Activated T-cell treated with anti-CD3 and anti-CD28 coated beads for 24 hours (primary cell): Measurements from ENCODE around the gene EHMT2.
"Not testable (repeated sequence)": the region's sequence is repeated elsewhere in the genome, so short reads cannot be mapped to it uniquely, and the experiment has no call there.

Experiments
- DNase-seq: peaks from one replicate; pipeline ENCODE4 v3.0.0-alpha.2; 2020; ENCODE audit warnings: low read depth

EHMT2 gene

DNA sequence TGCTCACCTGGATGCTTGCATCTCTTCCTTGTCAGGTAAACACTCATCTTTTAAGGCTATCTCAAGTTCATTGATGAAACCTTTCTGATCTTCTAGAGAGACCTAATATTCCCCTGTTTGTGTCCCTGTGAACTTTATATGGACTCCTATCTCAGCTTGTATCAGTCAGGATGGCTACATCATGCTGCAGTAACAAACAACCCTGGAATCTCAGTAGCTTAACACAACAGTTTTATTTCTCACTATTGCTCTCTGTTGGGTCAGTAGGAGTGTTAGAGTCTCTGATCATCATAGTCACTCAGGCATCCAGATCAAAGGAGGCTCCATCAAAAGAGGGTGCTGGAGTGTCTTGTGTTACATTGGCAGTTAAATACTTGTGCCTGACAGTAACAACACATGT, 17.9 kb upstream of the EHMT2 start:
- DNase-seq: no peak

DNA sequence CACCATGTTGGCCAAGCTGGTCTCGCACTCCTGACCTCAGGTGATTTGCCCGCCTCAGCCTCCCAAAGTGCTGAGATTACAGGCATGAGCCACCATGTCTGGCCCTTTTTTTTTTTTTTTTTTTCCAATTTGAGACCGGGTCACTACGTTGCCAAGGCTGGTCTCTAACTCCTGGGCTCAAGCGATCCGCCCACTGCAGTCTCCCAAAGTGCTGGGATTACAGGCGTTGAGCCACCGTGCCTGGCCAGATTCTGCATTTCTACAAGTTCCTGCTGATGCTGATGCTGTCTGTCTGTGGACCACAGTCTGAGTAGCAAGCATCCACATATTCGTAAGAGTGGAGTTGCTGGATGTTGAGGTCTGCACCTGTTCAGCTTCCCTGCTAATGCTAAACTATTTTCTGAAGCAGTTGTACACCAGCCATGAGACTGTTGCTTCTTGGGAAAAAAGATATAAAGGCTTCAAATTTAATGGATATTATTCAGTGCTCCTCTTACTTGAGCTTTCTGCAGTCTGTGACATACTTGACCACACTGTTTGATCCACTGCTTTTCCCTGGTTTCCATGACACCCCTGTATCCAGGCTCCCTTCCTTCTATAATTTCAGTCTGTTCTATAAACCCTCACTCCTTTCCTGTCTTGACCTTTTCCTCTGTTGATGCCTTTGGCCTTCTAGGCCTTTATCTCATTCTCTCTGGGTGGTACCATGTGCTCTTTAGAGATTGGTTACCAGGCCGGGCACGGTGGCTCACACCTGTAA, 14.5 kb upstream of the EHMT2 start:
- no peak for DNase-seq

DNA sequence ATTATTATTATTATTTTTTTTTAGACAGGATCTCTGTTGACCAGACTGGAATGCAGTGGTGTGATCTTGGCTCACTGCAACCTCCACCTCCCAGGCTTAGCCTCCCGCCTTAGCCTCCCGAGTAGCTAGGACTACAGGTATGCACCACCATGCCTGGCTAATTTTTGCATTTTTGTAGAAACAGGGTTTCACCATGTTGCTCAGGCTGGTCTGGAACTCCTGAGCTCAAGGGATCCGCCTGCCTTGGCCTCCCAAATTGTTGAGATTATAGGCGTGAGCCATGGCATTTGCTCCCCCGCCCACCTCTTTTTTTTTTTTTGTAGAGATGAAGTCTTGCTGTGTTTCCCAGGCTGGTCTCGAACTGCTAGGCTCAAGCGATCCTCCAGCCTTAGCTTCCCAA, 11.8 kb upstream of the EHMT2 start:
- DNase-seq: not testable (repeated sequence)

DNA sequence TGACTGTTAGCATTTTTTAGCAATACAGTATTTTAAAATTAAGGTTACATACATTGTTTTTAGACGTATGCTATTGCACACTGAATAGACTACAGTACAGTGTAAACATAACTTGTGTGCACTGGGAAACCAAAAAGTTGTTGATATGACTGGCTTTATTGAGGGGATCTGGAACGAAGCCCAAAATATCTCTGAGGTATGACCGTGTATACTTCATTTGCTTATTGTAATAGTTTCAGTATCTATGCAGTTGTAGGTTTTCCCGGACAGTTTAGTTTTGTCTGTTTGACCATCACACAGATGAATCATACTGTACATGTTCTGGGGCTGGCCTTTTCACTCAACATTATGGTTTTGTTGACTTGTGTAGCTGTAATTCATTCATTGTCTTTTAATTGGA, 11.3 kb upstream of the EHMT2 start:
- no peak for DNase-seq

DNA sequence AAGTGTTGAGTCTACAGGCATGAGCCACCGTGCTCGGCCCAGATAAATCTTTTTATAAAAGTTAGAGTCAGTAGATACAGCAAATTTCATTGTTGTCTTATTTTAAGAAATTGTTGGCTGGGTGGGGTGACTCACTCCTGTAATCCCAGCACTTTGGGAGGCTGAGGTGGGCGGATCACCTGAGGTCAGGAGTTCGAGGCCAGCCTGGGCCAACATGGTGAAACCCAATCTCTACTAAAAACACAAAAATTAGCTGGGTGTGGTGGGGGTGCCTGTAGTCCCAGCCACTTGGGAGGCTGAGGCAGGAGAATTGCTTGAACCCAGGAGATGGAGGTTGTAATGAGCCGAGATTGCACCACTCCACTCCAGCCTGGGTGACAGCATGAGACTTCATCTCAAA, 10.8 kb upstream of the EHMT2 start:
- DNase-seq: not testable (repeated sequence)

DNA sequence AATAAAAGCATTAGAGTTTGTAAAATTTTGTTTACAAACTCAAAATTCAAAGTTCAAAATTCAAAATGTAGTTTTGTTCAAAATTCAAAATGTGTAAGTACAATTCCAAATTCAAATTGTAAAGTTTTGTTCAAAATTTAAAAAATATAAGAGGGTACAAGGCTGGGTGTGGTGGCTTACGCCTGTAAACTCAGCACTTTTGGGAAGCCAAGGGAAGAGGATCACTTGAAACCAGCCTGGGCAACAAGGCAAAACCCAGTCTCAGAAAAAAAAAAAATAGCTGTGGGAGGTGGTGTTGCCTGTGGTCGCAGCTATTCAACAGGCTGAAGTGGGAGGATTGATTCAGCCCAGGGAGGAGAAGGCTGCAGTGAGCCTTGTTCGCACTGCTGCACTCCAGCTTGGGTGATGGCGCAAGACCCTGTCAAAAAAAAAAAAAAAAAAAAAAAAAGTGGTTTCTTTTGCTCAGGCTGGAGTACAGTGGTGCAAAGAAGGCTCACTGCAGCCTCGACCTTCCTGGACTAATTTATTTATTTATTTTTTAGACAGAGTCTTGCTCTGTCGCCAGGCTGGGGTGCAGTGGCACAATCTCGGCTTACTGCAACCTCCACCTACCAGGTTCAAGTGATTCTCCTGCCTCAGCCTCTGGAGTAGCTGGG, 9.8 kb upstream of the EHMT2 start:
- no peak for DNase-seq

DNA sequence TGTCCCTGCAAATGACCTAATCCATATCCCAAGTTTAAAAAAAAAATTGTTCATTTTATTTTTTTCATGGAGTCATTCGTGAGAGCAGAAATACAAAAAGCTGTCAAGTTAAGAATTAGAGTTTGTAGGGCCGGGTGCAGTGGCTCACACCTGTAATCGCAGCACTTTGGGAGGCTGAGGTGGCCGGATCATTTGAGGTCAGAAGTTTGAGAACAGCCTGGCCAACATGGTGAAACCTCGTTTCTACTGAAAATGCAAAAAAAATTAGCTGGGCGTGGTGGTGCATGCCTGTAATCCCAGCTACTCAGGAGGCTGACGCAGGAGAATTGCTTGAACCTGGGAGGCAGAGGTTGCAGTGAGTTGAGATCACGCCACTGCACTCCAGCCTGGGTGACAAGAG, 9.2 kb upstream of the EHMT2 start:
- not testable (repeated sequence) for DNase-seq

DNA sequence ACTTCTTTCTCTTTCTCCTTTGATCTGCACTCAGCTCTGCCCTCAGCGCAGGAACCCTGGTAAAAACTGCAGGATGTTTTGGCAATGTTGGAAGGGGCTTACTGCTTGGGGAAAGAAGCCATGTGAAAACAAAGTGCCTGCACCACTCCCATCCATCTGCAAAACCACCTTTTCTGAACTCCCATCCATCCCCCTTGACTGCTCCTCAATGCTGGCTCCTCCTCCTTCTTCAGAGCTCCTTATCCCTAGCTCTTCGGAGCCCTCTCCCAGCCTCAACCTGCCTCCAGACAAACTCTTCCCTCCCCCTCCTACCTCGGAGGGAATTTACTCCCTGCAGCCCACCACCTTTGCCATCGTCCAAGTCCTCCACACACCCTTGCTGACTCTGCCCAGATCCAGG, 8.6 kb upstream of the EHMT2 start:
- no peak for DNase-seq

DNA sequence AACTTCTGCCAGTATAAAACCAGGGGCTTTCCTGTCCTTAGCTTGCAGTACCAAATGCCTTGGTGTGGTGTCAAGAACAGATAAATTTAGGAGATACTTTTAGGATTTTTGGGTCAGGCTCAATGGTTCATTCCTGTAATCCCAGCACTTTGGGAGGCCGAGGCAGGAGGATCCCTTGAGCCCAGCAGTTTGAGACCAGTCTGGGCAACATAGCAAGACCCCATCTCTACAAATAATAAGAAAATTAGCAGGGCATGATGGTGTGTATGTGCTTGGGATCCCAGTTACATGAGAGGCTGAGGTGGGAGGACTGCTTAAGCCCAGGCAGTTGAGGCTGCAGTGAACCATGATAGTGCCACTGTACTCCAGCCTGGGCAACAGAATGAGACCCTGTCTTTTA, 7.5 kb upstream of the EHMT2 start:
- DNase-seq: no peak

DNA sequence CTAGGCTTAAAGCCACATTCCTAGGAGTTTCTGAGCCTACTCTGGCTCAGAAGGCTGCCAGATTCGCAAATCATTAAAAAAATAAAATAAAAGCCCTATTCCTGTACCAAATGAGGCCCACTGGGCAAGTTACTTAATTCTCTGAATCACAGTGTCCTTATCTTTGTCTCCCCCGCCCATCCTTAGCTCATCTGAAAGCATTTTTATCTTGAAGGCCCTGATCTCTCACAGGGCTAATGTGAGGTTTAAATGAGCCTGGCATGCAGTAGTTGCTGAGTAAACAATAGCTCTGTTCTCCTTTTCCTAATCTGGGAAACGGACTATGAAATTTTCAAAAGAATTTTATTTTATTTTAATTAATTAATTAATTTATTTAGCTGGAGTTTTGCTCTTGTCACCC, 6.5 kb upstream of the EHMT2 start:
- no peak for DNase-seq

DNA sequence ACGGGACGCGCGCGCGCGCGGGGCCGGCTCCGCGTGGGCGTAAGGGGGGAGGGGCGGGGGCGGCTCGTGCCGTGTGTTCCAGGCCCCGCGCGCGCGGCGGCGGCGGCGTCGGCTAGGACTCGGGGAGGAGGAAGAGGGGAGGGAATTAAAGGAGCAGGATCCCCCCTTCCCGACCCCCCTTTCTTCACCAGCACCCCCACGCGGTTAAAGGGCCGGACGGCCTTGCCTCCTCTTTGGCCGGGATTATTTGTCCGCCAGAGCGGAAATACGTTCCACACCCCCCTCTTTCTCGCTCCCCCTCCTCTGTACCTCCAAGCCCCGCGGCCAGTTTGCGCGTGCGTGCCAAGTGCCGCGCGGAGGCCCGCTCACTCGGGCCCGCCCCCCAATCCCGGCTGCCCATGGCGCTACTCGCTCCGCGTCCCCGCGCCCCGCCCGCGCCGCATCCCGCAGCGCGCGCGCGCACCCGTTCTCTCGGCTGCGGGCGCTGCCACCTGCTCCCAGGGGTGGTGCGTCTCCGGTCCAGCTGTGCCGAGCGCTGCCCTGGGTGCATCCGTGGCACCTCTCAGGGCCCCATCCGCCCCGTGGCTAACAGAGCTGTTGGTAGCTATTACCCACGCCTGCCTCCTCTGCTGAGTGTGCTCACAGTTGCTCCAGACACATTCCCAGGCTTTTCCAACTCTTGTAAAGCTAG, 4.6 kb upstream of the EHMT2 start, which contains the start of gene ZBTB12:
Gene ZBTB12 (minus strand): TSS at position 134 of the 691 bp plus-strand sequence. CDS start 781 bp downstream, outside the sequence.
- peak; percentile 84 for DNase-seq

DNA sequence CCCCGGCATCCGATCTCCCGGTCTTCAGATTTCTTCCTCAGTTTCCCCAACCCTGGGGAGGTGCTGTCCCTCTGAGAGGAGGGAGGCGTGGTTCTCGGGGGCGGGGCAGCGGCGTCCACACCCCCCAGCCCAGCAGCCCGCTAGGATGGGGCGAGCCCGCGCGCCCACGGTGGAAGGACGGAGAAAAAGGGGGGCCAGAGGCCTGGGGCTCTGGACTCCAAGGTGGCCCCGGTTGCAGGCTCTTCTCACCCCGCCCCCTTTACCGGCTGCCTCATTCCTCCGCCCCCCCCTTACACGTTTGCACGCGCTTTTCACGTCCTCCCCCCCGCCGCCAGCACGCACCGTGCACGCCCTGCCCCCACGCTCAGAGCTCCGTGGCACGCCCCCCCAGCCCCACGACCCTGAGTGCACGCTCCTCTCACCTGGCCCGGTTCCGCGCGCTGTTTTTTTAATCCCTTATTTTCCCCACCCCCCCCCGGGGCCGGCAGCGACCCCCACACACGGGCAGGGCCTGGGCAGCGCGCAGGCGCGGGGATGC, 4.0 kb upstream of the EHMT2 start:
- DNase-seq: peak; percentile 65

DNA sequence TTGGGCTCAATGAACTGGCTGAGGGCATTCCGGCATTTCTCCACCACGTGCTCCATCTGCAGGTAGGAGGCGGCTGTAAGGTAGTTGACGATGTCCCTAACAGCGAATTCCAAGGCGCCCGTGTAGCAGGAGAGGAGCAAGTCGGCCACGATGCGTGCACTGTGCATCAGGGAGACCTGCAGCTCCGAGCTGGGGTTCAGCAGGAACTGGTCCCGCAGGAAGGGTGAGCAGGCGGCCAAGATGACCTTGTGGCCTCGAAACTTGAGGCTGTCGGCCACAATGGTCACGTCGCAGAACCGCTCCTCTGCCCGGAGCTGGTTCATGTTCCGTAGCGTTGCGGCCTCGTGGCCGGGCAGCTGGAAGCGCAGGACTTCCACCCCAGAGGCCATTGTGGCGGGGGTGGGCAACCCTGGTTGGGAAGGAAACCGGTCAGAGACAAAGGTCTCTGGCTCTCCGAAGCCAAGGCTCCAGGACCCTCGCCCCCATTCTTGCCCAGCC, 3.5 kb upstream of the EHMT2 start:
- no peak for DNase-seq

DNA sequence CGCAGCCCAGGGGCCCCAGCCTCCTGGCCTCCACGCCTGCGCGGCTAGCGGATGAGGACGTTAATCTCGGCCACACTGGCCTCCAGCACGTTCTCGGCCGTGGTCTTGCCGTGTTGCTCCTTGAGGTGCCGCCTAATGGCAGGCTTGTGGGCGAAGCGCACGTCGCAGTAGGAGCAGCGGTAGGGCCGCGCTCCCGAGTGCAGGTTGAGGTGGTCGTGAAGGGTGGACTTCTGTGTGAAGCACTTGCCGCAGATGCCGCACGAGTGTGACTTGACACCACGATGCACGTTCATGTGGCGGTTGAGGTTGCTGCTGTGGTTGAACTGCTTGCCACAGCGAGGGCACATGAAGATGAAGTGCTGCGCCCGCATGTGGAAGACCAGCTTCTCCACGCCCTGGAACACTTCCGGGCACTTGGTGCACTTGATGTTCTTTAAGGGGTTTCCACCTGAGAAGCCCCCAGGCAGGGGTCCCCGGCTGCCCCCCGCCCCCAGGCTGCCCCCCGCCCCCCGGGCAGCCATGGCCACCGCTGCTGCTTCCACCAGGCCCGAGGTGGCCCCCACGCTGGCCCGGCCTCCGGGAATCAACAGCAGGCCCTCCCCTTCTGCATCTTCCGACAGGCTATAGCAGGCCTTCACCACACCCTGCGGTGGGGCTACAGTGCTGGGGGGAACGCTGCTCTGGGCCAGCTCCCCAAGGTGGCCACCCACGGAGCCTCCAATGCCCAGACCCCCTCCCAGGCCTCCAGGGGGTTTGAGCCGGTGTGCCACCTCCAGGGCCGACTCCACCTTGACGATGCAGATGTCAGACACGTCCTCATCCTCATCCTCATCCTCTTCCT, 2.6 kb upstream of the EHMT2 start:
- DNase-seq: no peak

DNA sequence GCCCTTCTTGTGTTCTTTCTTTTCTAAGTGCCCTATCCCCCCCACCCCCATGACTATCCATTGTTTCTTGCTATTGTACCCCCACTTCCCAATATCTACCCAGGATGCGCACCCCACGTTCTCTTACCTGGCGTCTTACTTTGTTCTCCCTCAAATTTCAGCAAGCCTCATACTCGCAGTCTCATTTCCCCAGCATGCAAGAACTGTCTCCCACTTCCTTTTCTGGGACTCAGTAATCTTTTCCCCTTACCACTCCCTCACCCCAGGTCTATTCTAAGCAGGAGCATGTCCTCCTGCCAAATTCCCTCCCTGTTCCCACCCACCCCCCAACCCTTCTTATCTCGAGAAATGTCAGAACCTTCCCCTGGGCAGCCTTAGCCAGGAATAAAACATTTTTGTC, 1.7 kb upstream of the EHMT2 start:
- DNase-seq: no peak

DNA sequence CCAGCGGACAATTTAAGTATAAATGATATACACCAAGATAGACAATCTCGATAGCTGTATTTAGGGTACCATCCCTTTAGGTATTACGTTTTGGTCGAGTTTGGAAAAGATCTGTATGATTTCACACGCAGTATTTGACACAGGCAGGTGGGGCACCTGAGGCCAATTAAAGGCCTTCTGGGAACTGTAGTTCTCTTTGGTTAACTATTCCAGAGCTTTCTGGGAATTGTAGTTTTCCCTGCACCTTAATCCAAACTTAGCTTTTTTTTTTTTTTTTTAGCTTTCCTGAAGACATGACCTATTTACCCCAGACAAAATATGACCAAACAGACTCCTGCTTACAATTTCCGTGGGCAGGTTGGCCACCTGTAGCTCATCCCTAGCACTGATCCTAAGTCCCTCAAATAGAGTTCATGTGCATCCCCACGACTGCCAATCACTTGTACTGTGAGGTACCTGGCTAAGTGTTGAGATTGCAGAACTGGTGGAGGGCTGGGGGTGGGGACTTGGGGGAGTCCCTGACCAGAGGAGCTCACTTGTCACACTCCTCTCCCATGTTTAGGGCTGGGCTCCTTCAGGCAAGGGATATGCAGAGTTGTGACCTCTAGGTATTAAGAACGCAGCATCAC, 999 bp upstream of the EHMT2 start:
- DNase-seq: no peak

DNA sequence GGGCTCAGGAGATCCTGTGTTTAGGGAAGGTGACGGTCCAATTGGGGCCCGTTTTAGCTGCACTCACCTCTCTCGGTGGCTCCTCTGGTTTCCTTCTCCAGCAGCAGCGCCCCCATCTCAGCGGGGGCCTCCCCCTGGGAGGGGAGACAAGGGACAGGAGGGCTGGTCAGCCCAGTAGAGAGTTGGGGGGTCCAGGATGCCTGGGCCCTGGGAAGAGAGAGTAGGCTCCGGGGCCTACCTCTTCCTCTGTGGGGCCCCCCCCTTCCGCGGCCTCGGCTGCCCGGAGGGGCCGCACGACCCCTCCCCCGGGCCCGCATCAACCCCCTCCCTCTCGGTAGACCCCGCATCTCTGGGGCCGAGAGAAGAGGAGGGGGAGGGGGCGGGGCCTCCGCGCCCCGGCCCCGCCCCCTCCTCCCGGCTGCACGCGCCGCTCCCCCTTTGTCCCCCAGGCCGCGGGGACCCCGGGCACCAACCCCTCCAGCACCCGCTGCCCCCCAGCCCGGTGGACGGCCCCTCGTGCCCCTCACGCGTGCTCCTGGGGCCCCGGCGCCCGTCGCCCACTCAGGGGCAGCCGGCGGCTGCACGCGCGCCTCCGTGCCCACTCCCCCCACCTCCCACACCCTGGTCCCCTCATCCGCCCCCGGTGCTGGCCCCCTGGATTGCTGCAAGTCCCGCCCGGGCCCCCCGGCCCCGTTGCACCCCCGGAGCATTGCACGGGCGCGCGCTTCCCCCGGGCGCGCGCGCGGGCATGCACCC, 464 bp downstream of the EHMT2 start:
- DNase-seq: no peak

DNA sequence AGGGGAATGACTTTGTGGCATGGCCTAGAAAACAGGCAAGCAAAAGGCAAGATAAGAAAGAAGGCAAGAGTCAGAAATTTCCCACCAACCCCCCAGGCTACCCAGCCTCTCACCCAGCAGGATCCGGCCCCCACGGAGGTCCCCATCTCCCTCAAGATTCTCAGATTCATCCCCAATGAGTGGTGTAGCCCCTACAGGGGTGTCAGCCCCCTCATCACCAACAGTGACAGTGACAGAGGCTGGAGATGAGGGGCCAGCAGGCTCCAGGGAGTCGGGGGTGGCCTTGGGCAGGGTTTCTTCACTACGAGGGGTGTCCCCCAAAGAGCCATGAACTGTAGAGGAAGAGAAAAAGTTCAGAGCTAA, 1.0 kb downstream of the EHMT2 start:
- no peak for DNase-seq

DNA sequence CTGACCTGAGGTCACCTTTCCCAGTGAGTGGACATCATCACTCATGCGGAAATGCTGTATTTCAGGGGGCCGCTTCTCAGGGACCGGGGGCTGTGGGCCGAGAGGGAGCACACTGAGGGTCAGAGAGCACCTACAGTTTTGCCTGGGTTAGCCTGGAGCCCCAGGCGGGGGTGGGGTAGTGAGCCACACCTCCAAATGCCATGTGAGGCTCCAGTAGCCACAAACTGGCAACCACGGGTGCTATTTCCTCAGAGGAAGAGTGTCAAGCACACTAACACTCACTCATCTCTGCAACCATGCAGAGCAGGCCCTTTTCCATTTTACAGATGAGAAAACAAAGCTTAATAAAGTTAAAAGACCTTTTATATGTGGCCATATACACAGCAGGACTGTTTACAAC, 4.7 kb downstream of the EHMT2 start:
- no peak for DNase-seq

DNA sequence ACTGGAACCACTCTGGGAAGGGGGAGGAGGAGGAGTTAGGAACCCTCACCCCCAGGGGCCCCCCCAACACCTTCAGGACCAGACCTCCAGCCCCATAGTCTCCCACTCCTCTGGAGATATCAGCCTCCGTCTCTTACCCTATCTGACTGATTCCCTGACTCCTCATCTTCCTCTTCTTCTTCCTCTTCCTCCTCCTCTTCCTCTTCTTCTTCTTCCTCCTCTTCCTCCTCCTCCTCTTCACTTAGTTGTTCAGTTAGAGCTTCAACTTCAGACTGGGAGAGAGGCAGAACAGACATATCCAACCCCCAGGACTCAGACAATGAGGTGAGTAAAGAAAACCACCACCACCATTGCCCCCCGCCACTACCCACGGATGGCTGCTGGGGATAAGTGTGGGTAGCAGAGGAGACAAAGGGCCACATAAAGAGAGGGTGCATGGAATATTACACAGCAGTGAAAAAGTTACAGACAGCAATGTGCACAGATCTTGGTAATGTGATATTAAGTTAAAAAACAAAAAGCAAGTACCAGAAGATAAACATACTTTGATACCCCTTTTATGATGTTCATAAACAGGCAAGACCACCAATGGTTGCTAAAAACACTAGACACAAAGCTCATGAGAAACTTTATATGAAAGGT, 8.0 kb downstream of the EHMT2 start:
- DNase-seq: no peak
